Stimulated activated CD4-positive, alpha-beta T cell treated with anti-CD3 and anti-CD28 coated beads, Interleukin-1b, Interleukin-23, amount 100 ng/mL, for 48 hours (primary cell): ENCODE results near the gene GTPBP2.
"Not testable (repeated sequence)": the region's sequence is repeated elsewhere in the genome, so short reads cannot be mapped to it uniquely, and the experiment has no call there.

ENCODE experiments used
- DNase-seq: peaks from one replicate; pipeline ENCODE4 v3.0.0-alpha.2; 2020

GTPBP2 gene

DNA sequence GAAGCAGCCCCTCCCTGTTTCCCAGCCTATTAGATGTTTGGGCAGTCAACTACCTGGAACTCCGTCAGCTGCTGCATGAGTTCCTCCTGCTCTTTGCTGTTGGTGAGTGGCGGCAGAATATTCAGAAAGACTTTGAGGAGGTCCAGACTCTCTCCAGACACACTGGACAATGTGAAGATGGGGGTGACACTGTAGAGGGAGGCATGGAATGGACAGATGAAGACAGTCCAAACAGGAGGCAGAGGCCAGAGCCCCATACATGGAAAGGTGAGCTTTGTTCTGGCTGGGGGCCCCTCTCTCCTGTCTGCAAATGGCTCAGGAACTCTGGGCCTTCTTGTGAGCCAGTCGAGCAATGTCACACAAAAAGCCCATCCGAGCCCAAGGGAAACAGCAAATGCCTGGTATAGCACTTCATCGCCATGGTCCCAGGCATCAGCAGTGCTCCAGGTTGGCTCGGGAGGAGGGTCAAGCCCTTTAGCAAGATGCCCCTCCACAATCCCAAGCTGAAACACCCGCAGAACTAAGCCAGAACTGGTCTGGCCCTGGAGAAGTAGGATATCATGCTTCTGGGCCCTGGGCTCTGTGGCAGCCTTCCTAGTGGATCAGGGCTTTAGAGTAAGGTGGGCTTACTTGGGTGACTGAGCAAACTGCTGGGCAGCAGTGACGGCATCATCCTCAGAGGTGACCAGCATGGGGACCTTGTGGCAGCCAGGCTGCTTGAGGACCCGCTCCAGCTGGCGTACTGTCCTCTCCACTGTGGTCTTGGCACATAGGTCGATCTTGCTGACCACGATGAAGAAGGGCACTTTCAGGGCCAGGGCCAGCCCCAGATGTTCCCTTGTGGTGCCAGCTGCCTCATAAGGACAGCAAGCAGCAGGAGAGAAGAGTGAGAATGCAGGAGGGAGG lies 4.9 kb downstream of the GTPBP2 start:
- no peak for DNase-seq

DNA sequence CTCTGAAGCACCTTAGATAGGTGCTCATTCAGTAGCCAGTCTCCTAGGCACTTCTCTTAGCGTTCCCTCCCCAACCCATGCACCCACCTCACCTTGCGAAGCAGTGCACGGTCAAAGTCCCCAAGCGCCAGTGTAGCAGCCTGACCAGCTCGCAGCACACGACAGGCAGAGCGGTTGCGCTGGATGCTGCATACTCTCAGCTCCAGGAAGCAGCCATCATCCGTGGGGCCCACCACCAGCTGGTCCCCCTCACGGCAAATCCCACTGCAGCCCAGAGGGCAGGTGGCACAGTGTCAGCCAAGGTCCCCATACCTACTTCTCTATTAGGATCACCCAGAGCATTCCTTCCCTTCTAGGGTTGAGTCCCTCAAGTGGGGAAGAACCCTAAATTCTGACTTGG lies 6.5 kb downstream of the GTPBP2 start:
- DNase-seq: no peak

DNA sequence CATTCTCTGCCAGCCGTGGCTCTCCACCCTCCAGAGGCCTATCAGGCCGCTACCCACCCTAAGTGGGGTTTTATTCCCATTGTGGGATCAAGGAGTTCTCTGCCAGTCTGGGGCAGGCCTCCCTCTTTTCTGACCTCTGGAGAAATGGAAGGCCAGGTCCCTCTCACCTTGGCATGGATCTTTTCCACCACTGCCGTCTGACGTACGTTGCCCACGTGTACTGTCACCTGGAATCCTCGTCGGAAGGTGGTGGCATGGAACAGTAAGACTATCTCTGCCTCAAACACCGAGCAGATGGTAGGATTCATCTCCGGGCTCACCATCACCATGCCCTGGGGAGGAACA lies 7.3 kb downstream of the GTPBP2 start:
- no peak for DNase-seq

DNA sequence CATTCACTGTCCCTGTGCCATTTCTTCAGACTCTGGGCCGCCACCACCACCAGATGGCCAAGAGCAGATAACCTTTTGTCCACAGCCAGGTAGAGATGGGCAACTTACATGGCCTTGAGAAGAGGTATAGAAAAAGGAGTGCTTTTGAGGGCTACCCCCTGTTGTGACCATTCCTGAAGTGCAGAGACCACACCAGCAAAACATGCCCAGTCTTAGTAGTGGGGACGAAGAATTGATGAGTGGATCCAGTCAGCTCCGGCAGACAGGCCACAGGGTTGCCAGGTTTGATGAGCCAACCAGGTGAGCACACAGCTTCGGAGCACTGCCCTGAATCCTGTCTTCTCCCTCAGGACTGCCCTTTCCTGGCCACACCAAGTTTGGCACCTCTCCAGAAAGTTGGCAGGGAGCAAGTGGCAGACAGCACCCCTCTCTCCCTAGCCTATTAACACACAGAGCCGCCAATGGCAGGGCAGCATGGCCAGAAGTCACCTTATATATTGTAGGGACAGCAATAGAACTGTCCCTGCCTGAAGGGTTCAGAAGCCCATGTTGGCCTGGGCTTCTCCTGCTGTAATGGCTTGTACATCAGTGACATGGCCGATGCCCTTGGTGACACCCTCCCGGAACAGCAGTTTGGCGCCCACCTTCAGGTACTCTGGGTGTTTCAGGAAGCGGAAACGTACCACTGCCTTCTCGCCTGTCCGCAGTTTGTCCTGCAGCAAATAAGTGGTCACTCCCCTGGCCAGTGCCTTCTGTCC lies 7.8 kb downstream of the GTPBP2 start:
- no peak for DNase-seq

DNA sequence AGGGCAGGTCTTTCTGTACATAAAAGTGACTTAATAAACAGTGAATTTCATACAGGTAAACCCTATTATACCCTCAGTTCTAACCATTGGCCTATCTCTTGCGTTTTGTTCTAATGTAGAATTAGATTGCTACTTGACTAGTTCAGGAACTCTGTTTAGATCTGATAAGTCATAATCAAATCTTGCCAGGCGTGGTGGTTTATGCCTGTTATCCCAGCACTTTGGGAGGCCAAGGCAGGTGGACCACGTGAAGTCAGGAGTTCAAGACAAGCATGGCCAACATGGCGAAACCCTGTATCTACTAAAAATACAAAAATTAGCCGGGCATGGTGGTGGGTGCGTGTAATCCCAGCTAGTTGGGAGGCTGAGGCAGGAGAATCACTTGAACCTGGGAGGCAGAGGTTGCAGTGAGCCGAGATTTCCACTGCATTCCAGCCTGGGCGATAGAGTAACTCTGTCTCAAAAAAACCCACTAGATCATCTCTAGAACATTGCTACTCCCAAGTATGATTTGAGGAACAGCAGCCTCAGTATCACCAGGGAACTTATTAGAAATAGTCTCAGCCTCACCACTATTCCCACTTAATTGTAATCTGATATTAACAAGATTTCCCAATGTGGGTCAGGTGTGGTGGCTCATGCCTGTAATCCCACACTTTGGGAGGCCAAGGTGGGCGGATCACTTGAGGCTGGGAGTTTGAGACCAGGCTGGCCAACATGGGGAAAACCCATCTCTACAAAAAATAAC lies 12.2 kb downstream of the GTPBP2 start:
- no peak for DNase-seq

DNA sequence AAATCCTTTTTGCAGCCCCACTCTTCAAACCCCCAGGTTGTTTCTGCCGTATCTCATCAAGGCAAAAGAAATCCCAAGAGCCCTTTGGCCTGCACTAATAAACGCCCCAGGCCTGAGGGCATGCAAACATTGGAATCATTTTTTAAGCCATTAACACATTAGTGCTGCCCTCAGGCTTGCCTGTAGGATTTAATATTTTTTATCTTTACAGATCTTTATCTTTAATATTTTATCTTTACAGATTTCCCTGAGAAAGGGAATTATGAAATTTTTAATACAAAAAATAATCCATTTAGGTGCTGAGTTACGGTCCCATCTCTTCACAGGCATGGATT lies 14.7 kb downstream of the GTPBP2 start:
- DNase-seq: no peak

DNA sequence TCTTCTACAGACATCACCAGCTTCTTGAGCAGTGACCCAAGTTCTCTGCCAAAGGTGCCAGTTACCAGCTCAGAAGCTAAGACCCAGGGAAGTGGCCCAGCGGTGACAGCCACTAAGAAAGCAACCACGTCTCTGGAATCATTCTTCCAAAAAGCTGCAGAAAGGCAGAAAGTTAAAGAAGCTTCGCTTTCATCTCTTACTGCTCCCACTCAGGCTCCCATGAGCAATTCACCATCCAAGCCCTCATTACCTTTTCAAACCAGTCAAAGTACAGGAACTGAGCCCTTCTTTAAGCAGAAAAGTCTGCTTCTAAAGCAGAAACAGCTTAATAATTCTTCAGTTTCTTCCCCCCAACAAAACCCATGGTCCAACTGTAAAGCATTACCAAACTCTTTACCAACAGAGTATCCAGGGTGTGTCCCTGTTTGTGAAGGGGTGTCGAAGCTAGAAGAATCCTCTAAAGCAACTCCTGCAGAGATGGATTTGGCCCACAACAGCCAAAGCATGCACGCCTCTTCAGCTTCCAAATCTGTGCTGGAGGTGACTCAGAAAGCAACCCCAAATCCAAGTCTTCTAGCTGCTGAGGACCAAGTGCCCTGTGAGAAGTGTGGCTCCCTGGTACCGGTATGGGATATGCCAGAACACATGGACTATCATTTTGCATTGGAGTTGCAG lies 15.2 kb downstream of the GTPBP2 start:
- DNase-seq: no peak

DNA sequence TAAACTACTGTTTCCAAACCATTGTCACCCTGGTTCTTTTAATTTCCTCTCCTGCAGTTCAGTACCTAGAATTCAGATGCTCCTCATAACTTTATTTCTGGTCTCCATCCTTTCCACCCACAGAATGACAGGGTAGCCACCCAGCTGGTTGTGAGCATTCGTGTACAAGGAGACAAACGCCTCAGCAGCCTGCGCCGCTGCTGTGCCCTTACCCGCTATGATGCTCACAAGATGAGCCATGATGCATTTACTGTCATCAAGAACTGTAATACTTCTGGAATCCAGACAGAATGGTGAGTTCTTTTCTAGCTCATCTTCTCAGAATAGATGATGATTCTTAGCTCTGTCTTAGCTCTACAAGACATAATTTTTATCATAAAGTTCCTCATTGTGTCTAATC lies 18.6 kb downstream of the GTPBP2 start:
- DNase-seq: no peak

DNA sequence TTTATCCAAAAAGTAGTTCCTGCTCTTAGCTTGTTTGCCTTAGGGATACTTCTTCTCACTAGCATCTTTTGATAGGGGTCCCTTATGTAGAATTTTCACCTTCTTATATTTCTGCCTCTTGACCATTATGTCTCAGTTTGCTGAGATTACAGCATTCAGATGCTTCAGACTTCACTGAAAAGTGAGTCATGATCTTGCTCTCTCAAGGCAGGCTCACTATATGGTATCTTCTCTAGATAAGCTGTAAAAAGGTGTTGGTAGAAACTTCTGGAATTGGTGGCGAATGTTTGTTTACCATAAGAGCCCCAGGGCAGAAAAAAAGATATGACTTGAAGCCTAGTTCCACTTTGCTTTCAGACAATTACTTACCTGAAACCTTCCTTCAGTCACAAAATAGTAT lies 19.7 kb downstream of the GTPBP2 start:
- no peak for DNase-seq

DNA sequence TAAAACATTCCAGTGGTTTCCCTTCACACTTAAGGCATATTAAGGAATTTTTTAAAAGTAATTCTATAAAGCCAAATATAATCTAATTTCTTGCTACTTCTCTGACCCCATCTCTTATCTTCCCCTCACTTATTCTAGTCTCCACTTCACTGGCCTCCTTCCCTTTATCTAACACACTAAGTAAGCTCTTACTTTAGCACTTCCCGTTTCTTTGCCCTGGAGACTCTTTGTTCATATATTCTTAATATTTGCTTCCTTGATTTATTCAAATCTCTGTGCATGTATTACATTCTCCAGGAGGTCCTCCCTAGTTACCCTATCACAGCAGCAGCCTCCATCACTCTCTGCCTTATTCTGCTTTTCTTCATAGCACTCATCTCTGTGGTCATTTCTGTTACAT lies 20.3 kb downstream of the GTPBP2 start:
- DNase-seq: no peak

DNA sequence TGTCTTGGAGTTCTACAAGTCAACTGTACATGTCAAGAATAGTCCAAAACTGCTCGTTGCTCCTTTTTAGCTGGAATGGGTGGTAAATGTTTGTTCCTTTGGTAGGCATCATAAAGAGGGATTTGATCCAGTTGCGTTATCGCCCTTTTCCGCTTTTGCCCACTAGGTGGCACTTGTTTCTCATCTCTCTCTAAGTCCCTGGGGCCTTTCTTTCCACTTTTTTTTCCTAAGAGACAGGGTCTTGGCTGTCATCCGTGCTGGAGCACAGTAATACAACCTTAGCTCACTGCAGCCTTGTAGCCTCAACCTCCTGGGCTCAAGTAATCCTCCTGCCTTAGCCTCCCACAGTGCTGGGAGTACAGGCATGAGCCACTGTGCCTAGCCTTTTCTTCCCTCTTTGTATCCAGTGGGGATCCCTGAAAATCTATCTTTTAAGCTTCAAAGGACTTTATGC lies 20.7 kb downstream of the GTPBP2 start:
- peak; percentile 45 for DNase-seq

DNA sequence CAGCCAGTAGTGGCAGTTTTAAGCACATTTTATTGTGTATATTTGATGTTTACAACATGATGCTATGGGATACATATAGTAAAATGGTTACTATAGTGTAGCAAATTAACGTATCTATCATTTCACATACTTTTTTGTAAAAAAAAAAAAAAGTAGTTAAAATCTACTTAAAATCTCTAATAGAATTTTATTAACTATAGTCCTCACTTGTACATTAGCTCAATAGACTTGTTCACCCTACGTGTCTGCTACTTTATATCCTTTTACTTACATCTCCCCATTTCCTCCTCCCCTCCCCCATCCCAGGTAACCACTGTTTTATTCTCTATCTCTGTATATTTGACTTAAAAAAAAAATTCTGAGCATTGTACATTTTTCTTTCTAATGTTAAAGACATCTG lies 23.0 kb downstream of the GTPBP2 start:
- no peak for DNase-seq

DNA sequence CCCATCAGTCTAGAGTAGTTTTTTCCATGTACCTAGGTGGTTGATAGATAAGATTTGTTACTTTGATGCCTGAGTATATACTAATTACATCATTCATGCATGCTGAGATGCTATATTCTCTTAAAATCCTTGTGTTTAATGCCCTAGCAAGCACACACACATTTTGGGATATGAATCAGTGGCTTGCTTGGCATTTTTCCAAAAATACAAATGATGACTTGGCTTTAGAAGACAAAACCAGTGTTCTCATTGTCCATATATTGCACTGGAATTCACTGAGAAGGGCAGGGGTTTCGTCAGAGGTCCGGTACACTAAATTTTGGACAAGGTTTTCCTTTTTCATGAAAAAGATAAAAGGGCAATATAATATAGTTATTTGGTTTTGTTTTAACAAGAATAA lies 24.9 kb downstream of the GTPBP2 start:
- no peak for DNase-seq

DNA sequence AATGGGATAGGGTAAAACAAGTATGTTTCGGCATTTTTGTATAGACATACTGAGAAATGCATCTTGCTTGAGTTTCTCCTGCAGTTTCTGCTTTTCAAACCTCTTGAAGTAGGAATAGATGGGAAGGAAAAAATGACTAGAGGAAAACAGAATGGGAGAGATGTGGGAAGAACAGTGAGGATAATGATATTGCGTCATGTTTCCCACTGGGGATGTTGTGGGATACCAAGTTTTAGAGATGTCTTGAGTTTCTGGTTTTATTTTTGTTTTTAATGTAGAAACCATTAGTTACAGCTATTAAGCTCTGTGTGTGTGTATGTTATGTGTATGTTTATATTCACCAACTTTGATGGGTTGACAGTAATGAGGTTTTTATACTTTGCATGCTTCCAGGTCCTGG lies 28.5 kb downstream of the GTPBP2 start:
- no peak for DNase-seq

DNA sequence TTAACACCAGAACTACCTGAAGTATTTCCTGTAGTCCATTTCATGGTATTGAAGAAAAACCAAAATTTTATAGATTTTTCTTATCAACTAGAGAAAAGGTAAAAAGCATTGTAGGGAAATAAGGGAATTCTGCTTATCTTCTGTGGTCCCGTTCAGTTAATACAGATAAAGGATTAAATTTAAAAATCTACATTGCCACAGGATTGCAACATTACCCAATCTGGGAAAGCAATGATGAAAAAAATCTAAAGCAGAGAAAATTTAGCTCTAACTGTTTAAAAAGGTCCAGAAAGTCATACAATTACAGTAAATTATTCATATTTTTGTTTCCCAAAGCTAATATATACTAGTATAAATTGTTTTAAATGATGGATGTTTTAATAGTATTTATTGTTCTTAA lies 35.1 kb downstream of the GTPBP2 start:
- no peak for DNase-seq

DNA sequence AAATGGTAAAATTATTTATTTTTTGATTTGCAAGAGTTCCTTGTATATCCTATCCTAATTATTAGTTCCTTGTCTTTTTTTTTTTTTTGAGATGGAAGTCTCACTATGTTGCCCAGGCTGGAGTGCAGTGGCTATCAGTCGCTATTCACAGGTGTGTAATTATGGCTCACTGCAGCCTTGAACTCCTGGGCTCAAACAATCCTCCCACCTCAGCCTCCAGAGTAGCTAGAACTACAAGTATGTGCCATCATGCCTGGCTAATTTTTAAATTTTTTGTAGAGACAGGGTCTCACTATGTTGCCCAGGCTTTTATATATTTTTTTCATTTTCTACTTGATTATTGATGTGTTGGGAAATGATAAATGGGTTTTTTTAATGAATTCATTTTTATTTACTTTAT lies 39.5 kb downstream of the GTPBP2 start:
- DNase-seq: not testable (repeated sequence)

DNA sequence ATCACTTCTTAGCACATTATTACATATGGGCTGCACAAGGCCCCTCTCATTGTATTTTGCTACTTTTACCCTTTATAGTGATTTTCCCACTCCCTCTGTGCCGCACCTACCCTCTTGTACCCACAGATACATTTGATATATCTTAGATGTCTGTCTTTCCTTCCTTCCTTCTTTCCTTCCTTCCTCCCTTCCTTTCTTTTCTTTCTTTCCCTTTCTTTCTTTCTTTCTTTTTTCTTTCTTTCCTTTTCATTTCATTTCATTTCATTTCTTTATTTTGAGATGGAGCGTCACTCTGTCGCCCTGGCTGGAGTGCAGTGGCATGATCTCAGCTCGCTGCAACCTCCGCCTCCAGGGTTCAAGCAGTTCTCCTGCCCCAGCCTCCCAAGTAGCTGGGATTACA lies 40.9 kb downstream of the GTPBP2 start:
- DNase-seq: no peak

DNA sequence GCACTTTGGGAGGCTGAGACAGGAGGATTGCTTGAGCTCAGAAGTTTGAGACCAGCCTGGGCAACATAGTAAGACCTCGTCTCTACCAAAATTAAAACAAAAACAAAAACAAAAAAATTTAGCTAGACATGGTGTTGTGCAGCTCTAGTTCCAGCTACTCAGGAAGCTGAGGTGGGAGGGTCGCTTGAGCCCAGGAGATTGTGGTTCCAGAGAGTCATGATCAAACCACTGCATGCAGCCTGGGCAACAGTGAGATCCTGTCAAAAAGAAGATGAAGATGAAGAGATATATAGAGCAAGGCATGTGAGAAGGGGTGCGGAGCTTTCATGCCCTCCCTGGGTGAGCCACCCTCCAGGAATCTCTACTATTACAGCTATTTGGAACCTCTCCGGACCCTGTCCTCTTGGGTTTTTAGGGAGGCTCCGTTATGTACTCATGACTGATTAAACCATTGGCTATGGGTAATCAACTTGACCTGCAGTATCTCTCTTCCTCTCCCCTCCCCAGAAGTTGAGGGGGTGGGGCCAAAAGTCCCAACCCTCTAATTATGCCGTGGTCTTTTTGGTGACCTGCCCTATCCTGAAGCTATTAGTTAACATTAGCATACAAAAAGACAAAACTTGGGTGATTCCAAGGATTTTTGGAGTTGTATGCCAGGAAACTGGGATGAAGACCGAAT lies 44.0 kb downstream of the GTPBP2 start:
- DNase-seq: no peak

DNA sequence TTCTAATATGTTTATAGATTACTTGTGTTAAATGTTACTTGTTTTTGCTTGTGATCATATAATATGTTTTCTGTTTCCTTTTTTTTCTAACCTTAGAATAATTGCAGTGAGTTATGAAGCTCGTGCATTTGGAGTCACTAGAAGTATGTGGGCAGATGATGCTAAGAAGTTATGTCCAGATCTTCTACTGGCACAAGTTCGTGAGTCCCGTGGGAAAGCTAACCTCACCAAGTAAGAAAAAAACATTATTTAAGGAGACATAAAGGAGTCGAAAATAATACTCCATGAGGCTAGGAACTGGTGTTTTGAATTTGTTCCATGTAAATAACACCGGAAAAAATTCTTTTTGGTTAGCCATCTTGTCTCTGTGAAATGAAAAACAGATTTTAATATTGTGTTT lies 46.2 kb downstream of the GTPBP2 start:
- DNase-seq: no peak

DNA sequence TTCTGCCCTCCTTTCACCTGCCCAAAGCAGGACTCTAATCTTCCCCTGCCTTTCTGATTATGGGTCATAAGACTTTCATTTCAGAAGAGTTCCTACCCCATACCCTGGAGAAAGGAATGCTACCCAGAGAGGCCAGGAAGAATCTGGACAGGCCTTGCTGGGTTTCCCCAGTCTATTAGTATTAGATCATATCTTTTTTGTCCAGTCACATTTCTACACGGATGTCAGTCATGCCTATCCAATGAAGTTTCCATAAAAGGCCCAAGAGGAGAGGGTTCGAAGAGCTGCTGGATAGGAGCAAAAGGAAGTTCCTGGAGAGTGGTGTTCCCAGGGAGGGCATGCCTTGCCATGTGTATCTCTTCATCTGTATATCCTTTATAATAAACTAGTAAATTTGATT lies 49.9 kb downstream of the GTPBP2 start:
- DNase-seq: no peak

DNA sequence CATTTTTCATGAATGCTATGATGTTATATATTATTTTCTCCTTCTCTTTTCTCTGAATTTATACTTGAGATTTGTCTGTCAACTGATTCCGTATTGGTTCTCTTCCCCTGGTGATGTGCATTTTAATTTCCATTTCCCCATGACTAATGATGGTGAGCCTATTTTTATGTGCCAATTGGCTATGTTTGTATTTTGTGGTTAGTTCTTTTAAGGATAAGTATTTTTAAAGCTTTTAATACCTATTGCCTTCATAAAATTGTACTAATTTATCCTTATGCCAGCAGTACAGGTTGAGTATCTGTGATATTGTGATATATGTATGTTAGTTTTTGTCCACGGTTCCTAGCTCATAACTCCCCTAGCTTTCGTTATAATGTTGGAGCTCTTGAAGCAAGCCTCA lies 50.3 kb downstream of the GTPBP2 start:
- DNase-seq: no peak

DNA sequence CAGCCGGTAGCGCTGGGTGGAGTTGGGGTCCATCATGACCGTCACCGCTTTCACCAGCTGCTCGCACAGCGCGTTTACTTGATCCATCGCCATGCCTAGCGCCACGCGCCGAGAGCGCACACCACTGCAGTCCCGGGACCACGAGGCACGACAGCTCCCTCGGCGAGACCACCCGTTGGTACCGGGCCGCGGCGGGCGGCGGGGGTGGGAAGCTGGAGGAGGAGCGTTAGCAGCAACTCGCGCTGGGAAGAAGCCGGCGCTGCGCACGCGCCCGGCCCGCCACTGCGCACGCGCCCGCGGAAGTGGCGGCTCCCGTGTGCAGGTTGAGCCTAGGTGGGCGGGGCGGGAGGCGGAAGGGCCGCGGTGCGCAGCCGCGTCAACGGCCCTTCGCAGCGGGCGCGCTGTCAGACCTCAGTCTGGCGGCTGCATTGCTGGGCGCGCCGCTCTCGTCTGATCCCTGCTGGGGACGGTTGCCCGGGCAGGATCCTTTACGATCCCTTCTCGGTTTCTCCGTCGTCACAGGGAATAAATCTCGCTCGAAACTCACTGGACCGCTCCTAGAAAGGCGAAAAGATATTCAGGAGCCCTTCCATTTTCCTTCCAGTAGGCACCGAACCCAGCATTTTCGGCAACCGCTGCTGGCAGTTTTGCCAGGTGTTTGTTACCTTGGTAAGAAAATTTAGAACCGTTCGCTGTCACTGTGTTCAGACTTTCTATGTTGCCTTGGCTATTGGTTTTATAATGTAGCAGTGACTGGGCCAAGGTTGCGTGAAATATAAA lies 53.1 kb downstream of the GTPBP2 start, which contains the start of the genes POLH and XPO5:
TSS of gene POLH (plus strand) at position 414 of the 780 bp plus-strand sequence. CDS start 6,135 bp downstream, outside the sequence.
TSS of gene XPO5 (minus strand) at position 267 of the 780 bp plus-strand sequence. CDS start at position 93, 174 bp downstream.
- peak; percentile 89 for DNase-seq
